ENCODE measurements around the gene INTS2. TPM values are rescaled to one million over a fixed set of nuclear protein-coding genes. Genes with fewer than 3 reads are reported as not detected.
"Not testable (repeated sequence)": the region's sequence is repeated elsewhere in the genome, so short reads cannot be mapped to it uniquely, and the experiment has no call there.

The INTS2 gene
- total RNA-seq, 4 donors from 2014 or later = 7.4 to 38.4 (median 15.9) TPM

- no peaks in the 10 kb centered on the region for H3K36me3 ChIP-seq
- H3K27me3 ChIP-seq = no peaks in the 10 kb centered on the region
- TF ChIP-seq CTCF (IDR thresholded peaks at IDR 0.05) = no peak
- no peak for TF ChIP-seq POLR2A (IDR thresholded peaks at IDR 0.05)
- no peak overlapping the region for H3K27ac ChIP-seq
- H3K4me3 ChIP-seq = no peak overlapping the region
- no peaks in the 10 kb centered on the region for H3K4me1 ChIP-seq
- H3K9me3 ChIP-seq = no peaks in the 10 kb centered on the region
- DNase-seq = no peak
- intact Hi-C loops (cut with DNase I; ENCODE audit: low total_unique reads) = no loop called here
These were observed 96.7 kb downstream of the INTS2 start for GRCh38 chr17:61831099-61831498.

GRCh38 chr17:61828694-61829093 is 99.1 kb downstream of the INTS2 start:
- no peak for TF ChIP-seq CTCF (IDR thresholded peaks at IDR 0.05)
- TF ChIP-seq POLR2A (IDR thresholded peaks at IDR 0.05) = no peak
- H3K4me1 ChIP-seq = no peaks in the 10 kb centered on the region
- no peaks in the 10 kb centered on the region for H3K36me3 ChIP-seq
- no peak overlapping the region for H3K27ac ChIP-seq
- no peak overlapping the region for H3K4me3 ChIP-seq
- no peaks in the 10 kb centered on the region for H3K27me3 ChIP-seq
- H3K9me3 ChIP-seq = no peaks in the 10 kb centered on the region
- intact Hi-C loops (cut with DNase I; ENCODE audit: low total_unique reads) = no loop called here
- DNase-seq = no peak

- H3K9me3 ChIP-seq = no peaks in the 10 kb centered on the region
- TF ChIP-seq POLR2A (IDR thresholded peaks at IDR 0.05) = no peak
- TF ChIP-seq CTCF (IDR thresholded peaks at IDR 0.05) = no peak
- intact Hi-C loops (cut with DNase I; ENCODE audit: low total_unique reads) = no loop called here
- H3K27ac ChIP-seq = no peak overlapping the region
- no peaks in the 10 kb centered on the region for H3K4me1 ChIP-seq
- H3K4me3 ChIP-seq = no peak overlapping the region
- no peak for DNase-seq
- H3K27me3 ChIP-seq = no peaks in the 10 kb centered on the region
- H3K36me3 ChIP-seq = no peaks in the 10 kb centered on the region
These were observed 100.0 kb downstream of the INTS2 start for GRCh38 chr17:61827649-61828395.

- intact Hi-C loops (cut with DNase I; ENCODE audit: low total_unique reads); H3K36me3 ChIP-seq; DNase-seq; H3K27me3 ChIP-seq; H3K9me3 ChIP-seq; H3K4me1 ChIP-seq; H3K4me3 ChIP-seq; H3K27ac ChIP-seq: not testable (repeated sequence)
These were observed 100.9 kb downstream of the INTS2 start for GRCh38 chr17:61826866-61827265.

GRCh38 chr17:61826198-61826597 is 101.6 kb downstream of the INTS2 start:
- H3K4me1 ChIP-seq; DNase-seq; H3K27ac ChIP-seq; intact Hi-C loops (cut with DNase I; ENCODE audit: low total_unique reads); H3K9me3 ChIP-seq; H3K36me3 ChIP-seq; H3K27me3 ChIP-seq; H3K4me3 ChIP-seq: not testable (repeated sequence)

GRCh38 chr17:61825448-61826137 is 102.2 kb downstream of the INTS2 start:
- DNase-seq = no peak
- no peak for TF ChIP-seq CTCF (IDR thresholded peaks at IDR 0.05)
- no peak for TF ChIP-seq POLR2A (IDR thresholded peaks at IDR 0.05)
- Histone ChIP-seq H3K4me1 (no peaks in the 10 kb centered on the region), H3K36me3 (no peaks in the 10 kb centered on the region), H3K9me3 (no peaks in the 10 kb centered on the region), H3K27me3 (no peaks in the 10 kb centered on the region), H3K27ac (no peak overlapping the region), H3K4me3 (no peak overlapping the region)
- intact Hi-C loops (cut with DNase I; ENCODE audit: low total_unique reads) = no loop called here
